GM10266 (cell line): ENCODE data around the gene CEBPB.
"Not testable (repeated sequence)": the region's sequence is repeated elsewhere in the genome, so short reads cannot be mapped to it uniquely, and the experiment has no call there.

Experiments used
- DNase-seq: peaks from one replicate; pipeline ENCODE4 v3.0.0; 2012; ENCODE audit errors: extremely low spot score
- TF ChIP-seq, protein P1 (sequence below): IDR thresholded peaks from 2 replicates; pipeline ENCODE4 v1.5.1; 2012; ENCODE audit warnings: mild to moderate bottlenecking, low read depth; ENCODE audit not compliant: control insufficient read depth, insufficient read depth; ENCODE audit errors: missing control alignments

The CEBPB gene

DNA sequence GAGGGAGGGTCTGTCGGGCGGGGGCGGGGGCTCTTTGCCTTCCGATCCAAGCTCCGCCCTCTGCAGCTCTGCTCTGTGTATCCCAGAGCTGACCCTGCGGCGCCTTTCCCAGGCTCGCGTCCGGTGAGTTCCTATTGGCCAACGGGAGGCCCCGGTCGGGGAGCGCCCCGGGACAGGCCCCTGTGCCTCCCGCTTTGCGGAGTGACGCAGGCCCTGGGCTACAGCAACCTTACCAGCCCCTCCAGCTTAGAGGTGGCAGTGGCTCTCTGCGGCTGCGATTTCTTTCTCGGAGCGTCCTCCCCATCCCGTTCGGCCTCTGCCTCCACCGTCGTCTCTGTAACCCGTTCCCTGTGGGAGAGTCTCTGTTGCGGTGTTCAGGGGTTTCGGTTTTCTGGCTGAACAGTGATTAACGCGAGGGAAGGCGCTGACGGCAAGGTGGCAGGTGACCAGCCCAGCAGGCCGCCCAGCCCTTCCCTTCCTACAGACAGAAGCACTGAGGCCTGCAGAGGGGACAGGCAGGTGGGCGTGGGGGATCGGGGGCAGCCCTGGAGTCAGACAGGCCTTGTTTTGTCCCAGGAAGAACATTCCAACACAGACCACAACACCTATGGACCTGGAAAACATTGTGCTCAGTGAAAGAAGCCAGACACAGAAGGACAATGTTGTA is 18.1 kb upstream of the CEBPB start:
- DNase-seq, result no peak

DNA sequence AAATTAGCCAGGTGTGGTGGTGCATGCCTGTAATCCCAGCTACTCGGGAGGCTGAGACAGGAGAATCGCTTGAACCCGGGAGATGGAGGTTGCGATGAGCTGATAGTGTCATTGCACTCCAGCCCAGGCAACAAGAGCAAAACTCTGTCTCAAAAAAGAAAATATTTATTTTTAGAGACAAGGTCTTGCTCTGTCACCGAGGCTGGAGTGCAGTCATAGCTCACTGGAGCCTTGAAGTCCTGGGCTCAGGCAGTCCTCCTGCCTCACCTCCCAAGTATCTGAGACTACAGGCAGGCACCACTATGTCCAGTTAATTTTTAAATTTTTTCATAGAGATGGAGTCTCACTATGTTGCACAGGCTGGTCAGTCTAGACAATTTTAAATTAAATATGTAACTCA is 16.2 kb upstream of the CEBPB start:
- DNase-seq, result no peak
- TF ChIP-seq, protein P1, sequence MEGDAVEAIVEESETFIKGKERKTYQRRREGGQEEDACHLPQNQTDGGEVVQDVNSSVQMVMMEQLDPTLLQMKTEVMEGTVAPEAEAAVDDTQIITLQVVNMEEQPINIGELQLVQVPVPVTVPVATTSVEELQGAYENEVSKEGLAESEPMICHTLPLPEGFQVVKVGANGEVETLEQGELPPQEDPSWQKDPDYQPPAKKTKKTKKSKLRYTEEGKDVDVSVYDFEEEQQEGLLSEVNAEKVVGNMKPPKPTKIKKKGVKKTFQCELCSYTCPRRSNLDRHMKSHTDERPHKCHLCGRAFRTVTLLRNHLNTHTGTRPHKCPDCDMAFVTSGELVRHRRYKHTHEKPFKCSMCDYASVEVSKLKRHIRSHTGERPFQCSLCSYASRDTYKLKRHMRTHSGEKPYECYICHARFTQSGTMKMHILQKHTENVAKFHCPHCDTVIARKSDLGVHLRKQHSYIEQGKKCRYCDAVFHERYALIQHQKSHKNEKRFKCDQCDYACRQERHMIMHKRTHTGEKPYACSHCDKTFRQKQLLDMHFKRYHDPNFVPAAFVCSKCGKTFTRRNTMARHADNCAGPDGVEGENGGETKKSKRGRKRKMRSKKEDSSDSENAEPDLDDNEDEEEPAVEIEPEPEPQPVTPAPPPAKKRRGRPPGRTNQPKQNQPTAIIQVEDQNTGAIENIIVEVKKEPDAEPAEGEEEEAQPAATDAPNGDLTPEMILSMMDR, result no peak

More for the DNA sequence above, 18.1 kb upstream of the CEBPB start:
- TF ChIP-seq, protein P1, result no peak

DNA sequence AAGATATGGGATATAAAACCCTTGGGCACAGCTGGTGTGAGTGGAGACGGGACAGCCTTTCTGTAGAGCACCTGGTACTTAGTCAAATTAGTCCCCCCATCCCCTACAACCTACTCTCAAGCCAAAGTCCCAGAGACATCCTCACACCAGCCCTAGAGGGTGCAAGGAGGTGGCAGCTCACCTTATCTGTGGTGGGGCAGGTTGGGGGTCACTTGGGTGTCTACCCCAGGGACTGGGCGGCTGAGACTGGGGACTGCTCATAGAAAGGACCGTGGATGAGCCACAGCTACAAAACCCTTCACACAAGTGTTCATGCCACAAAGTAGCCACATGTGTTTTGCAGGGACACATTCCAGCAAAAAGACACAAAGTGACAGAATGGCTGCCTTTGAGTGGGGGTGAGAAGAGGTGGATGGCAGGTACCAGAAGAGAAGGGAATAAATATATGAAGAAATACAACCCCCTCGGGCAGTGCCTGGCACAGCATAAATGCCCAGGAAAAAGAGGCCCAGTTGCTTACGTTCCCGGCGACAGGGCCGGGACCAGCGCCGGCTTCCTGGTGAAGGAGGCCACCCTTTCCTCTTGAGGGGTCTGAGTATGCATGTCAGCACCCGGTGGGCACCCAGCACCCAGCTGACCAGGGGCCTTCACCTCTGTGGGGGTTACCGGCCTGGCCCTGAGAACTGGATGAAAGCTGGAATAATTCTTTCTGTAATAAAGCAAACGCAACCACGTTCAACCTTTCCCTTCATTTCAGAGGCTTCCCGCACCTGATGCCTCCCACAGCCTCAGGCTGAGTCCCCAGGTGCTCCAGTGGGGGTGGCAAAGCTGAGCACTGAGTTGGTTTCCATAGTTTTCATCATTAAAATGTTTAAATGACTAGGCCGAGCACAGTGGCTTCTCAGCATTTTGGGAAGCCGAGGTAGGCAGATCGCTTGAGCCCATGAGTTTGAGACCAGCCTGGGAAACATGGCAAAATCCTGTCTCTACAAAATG is 14.4 kb upstream of the CEBPB start:
- DNase-seq, result no peak
- TF ChIP-seq, protein P1, result no peak

DNA sequence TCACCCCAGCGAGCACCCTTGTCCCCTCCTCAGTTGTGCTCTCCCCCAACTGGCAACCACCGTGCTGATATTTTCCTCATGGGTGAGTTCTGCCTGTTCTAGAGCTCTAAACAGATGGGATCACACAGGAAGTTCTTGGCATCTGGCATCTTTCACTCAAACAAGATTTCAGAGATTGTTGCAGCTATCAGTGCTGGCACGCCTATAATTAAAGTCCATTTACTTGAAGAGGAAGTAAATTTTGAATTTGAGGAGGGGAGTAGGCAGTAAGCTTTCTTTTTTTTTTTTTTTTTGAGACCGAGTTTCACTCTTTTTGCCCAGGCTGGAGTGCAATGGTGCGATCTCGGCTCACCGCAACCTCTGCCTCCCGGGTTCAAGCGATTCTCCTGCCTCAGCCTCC is 12.0 kb upstream of the CEBPB start:
- DNase-seq, result not testable (repeated sequence)

DNA sequence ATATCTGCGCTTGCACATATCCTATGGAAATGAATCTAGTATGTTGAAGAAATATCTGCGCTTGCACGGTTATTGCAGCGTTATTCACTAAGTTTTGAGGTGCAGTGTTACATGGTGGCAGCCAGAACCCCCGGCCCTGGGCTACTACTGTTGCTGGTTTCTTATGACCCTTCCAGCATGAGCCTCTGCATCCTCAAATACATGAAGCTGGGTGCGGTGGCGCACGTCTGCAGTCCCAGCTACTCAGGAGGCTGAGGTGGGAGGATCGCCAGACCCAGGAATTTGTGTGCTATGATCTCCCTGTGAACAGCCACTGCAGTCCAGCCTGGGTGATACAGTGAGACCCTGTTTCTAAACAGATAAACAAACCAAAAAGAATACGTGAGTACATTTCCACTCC is 9.3 kb upstream of the CEBPB start:
- no peak for DNase-seq
- TF ChIP-seq, protein P1, result no peak

DNA sequence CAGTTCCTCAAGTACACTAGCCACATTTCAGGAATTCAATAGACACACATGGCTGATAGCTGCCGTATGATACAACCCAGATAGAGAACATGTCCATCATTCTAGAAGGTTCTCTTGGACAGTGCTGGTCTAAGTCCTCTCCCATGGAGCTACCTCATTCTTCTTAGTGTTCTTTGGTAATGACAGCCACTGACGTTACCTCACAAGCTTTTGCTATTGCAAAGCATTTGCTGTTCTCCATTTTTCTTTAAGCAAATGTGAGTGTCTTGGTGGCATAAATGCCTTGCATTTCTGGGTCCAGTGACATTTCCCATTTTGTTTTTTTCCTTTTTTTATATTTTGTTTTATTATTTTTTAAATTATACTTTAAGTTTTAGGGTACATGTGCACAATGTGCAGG is 8.3 kb upstream of the CEBPB start:
- no peak for DNase-seq
- TF ChIP-seq, protein P1, result no peak

DNA sequence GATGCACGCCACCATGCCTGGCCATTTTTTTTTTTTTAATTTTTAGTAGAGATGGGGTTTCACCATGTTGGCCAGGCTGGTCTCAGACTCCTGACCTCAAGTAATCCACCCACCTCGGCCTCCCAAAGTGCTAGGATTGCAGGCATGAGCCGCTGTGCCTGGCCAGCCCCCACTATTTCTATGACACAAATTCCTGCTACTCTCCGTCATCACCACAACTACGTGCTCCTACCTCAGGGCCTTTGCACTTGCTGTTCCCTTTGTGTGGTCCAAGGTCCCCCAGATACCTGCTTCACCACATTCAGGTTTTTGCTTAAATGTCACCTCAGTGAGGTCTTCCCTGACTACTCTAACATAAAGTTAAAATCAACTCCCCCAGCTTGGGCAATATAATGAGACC is 5.2 kb upstream of the CEBPB start:
- no peak for DNase-seq
- TF ChIP-seq, protein P1, result no peak
